ENCODE data around the gene RAB2B.
"Not testable (repeated sequence)": the region's sequence is repeated elsewhere in the genome, so short reads cannot be mapped to it uniquely, and the experiment has no call there.

The RAB2B gene

DNA sequence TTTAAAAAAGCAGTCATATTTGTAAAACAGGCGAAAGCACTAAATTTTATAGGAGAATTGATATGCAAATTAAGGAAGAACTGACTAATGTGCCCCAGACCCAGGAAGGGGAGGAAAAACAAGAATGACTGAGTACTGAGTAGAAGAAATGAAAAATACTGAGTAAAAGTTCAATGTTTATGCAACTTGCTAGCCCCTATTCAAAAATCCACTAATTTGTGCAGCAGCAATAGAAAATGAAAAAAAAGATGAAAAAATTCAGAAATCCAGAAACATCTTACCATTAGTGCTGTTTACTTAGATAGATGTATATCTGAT is 26.9 kb downstream of the RAB2B start:
- Mint-ChIP-seq H3K27ac (peak overlapping the region; percentile 64), H3K4me3 (peak overlapping the region; percentile 36), H3K4me1 (ENCODE audit: low read depth) (peaks cover 42% of the 10 kb centered on the region), H3K9me3 (no peaks in the 10 kb centered on the region), H3K27me3 (ENCODE audit: low read depth) (no peaks in the 10 kb centered on the region), H3K36me3 (ENCODE audit: low read depth) (peaks cover 22% of the 10 kb centered on the region)

DNA sequence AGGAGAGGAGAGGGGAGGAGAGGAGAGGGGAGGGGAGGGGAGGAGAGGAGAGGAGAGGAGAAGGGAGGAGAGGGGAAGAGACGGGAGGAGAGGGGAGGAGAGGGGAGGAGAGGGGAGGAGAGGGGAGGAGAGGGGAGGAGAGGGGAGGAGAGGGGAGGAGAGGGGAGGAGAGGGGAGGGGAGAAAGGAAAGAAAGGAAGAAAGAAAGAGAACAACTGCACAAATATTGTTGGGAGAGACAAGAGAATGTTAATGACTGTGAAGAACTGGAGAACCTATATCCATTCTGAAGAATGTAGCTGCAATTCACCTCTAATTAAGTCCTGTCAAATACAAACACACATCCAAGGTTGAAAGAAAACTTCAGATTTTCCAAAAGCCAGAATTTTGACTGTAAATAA is 34.1 kb downstream of the RAB2B start:
- not testable (repeated sequence) for H3K27me3 Mint-ChIP-seq (ENCODE audit: low read depth); H3K4me3 Mint-ChIP-seq; H3K9me3 Mint-ChIP-seq; H3K27ac Mint-ChIP-seq
- Mint-ChIP-seq H3K36me3 (ENCODE audit: low read depth) (peaks cover 11% of the 10 kb centered on the region), H3K4me1 (ENCODE audit: low read depth) (peaks cover 29% of the 10 kb centered on the region)

DNA sequence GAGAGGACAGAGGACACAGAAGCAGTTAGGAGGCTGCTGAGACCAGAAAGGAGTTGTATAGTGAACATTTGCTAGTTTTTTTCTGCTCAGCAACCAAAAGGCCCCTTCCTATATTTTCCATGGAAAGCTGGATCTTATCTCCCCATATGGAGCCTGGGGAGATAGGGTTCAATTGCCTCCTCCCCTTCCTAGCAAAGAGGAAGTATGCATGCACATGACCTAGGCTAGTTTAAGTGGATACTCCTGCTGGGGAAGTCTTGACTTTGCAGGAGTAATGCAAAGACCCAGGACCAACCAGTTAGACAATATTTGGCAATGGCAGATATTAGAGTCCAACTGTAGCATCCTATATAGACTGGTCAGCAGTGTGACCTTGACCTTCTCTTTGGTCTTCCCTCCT is 35.9 kb downstream of the RAB2B start:
- peaks cover 31% of the 10 kb centered on the region for H3K4me1 Mint-ChIP-seq (ENCODE audit: low read depth)
- H3K27ac Mint-ChIP-seq, result no peak overlapping the region
- H3K27me3 Mint-ChIP-seq (ENCODE audit: low read depth), result no peaks in the 10 kb centered on the region
- no peaks in the 10 kb centered on the region for H3K9me3 Mint-ChIP-seq
- no peak overlapping the region for H3K4me3 Mint-ChIP-seq
- H3K36me3 Mint-ChIP-seq (ENCODE audit: low read depth), result peaks cover 7% of the 10 kb centered on the region

DNA sequence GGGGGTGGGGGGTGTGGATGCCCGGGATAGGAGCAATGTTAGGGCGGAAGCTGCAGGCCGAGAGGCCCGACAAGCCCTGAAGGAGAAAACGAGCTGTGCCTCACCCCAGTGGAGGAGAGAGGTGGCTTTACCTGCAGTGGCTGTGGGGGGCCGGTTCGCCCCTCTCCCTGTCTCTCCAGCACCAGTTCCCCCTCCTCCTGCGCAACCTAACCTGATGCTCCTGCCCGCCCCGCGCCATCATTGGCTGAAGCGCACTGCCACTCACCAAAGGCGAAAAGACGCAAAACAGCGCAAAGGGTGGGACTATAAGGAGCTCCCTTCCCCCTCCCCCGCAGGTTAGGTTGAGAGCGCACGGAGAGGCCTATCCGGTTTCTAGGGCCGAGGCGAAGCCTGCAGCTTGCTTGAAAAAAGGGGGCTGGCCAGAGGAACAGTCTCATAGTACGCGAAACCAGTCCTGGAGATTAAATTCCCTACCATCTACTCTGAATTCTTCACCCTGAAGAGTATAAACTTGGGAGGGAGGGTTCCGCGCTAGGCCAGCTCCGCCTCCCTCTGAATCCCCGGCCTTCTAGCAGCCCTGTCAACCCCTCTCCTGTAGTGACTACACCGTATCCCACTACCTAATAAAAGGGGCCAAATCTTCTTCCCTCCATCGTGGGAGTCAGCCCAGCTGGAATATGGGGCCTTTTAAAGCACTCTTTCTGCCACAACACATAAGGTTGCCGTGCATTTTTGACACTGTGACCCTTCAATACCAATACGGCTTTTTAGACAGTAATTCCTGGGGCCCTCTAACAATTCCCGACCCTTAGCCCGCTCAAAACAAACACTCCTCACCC is 39.5 kb downstream of the RAB2B start:
- H3K27me3 Mint-ChIP-seq (ENCODE audit: low read depth), result no peaks in the 10 kb centered on the region
- H3K36me3 Mint-ChIP-seq (ENCODE audit: low read depth), result peaks cover 14% of the 10 kb centered on the region
- H3K27ac Mint-ChIP-seq, result peak overlapping the region; percentile 94
- H3K4me1 Mint-ChIP-seq (ENCODE audit: low read depth), result peaks cover 37% of the 10 kb centered on the region
- H3K4me3 Mint-ChIP-seq, result peak overlapping the region; percentile 99
- H3K9me3 Mint-ChIP-seq, result no peaks in the 10 kb centered on the region

DNA sequence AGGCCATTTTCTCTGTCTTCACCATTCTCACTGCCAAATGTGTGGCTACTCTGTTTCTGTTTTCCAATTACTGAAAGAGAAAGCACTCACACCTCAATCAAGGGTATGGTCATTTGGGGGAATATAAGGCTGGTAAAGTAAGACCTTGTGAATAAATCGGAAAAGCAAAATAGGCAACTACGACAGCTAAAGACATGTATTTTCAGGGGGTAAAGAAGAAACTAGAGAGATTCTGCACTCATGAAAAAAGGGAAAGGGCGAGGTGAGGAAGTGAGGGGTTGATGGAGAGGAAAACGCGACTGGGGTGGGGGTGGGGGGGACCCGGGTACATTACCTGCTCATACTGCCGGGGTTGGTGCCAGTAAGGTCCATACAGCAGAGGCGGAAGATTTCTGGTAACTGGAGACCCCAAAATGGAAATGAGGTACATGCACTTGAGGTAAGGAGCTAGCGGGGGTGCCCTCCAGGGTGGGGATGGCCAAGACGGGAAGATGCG is 40.1 kb downstream of the RAB2B start:
- peaks cover 14% of the 10 kb centered on the region for H3K36me3 Mint-ChIP-seq (ENCODE audit: low read depth)
- peak overlapping the region; percentile 99 for H3K4me3 Mint-ChIP-seq
- no peaks in the 10 kb centered on the region for H3K9me3 Mint-ChIP-seq
- H3K27me3 Mint-ChIP-seq (ENCODE audit: low read depth), result no peaks in the 10 kb centered on the region
- H3K27ac Mint-ChIP-seq, result peak overlapping the region; percentile 94
- H3K4me1 Mint-ChIP-seq (ENCODE audit: low read depth), result peaks cover 37% of the 10 kb centered on the region

DNA sequence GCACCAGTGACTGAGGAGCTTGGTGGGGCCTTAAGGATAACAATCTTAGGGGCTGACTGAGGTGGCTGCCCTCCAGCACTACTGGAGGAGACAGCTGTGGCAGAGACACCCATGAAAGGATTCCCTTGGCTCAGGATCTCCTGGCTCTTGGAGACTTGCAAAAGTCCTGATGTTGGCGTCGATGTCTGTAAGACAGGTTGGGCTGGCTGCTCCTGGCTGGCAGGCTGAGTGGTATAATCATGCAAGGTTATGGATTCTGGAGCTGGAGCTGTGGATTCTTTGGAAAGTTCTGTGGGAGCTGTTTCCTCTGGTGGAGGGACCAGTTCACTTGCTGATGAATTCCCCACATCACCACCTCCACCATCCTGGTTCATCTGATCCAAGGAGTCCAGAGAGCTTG is 45.6 kb downstream of the RAB2B start:
- peaks cover 42% of the 10 kb centered on the region for H3K36me3 Mint-ChIP-seq (ENCODE audit: low read depth)
- no peak overlapping the region for H3K27ac Mint-ChIP-seq
- no peak overlapping the region for H3K4me3 Mint-ChIP-seq
- peaks cover 18% of the 10 kb centered on the region for H3K4me1 Mint-ChIP-seq (ENCODE audit: low read depth)
- no peaks in the 10 kb centered on the region for H3K9me3 Mint-ChIP-seq
- no peaks in the 10 kb centered on the region for H3K27me3 Mint-ChIP-seq (ENCODE audit: low read depth)

DNA sequence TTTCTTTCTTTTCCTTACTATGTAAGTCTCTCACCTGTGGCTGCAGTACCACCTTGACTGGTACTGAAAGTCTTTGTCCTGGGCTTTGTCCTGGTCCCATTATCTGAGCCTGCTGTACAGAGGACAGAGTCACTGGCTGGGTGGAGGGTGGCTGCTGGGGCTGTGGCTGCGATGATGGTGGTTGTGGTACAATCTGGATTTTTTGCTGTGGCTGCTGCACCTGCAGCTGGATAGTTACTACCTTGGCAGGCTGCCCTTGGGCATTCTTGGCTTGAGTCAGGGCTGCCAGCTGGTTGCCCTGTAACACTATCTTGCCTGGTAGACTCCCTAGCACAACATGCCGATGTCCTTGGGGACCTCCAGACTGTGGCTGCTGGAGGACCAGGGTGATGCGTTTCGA is 47.8 kb downstream of the RAB2B start:
- peaks cover 49% of the 10 kb centered on the region for H3K36me3 Mint-ChIP-seq (ENCODE audit: low read depth)
- H3K27ac Mint-ChIP-seq, result no peak overlapping the region
- no peaks in the 10 kb centered on the region for H3K27me3 Mint-ChIP-seq (ENCODE audit: low read depth)
- no peaks in the 10 kb centered on the region for H3K9me3 Mint-ChIP-seq
- peaks cover 3% of the 10 kb centered on the region for H3K4me1 Mint-ChIP-seq (ENCODE audit: low read depth)
- H3K4me3 Mint-ChIP-seq, result no peak overlapping the region

DNA sequence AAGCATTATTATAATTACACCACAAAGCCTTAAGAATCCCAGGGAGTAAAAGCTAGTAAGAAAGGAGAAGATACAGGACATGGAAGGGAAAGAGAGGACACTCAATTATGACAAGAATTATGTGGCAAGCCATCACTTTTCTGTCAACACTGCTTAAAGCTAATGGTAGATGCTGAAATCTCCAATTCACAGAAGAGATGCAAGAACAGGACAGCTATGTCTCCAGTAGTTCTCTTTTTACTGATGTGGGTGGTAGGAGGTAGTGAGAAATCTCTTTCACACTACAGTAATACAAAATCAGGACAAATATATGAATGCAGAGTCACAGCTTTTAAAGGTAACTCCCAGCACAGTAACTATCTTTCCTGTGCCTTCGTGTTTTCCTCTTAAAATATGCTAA is 50.1 kb downstream of the RAB2B start:
- H3K4me3 Mint-ChIP-seq, result no peak overlapping the region
- H3K27ac Mint-ChIP-seq, result no peak overlapping the region
- H3K27me3 Mint-ChIP-seq (ENCODE audit: low read depth), result no peaks in the 10 kb centered on the region
- H3K36me3 Mint-ChIP-seq (ENCODE audit: low read depth), result peaks cover 57% of the 10 kb centered on the region
- H3K4me1 Mint-ChIP-seq (ENCODE audit: low read depth), result no peaks in the 10 kb centered on the region
- no peaks in the 10 kb centered on the region for H3K9me3 Mint-ChIP-seq

DNA sequence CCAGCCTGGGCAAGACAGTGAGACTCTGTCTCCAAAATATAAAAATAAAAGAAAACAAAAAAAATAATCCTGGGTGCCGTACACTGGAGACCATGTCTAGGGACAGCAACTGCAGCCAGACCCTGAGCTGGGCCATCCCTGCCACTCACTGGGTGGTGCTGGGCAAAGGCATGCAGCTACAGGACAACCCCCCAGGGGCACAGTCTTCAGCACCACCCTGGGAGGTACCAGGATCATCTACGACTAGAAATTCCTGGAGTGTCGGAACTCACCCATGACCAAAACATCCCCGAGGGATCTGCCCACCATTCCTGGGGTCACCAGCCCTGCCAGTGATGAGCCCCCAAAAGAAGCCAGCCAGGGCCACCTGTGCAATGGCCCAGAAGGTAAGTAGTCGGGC is 57.2 kb downstream of the RAB2B start:
- Mint-ChIP-seq H3K27ac (no peak overlapping the region), H3K9me3 (no peaks in the 10 kb centered on the region), H3K36me3 (ENCODE audit: low read depth) (peaks cover 44% of the 10 kb centered on the region), H3K27me3 (ENCODE audit: low read depth) (no peaks in the 10 kb centered on the region), H3K4me1 (ENCODE audit: low read depth) (peaks cover 8% of the 10 kb centered on the region), H3K4me3 (no peak overlapping the region)

DNA sequence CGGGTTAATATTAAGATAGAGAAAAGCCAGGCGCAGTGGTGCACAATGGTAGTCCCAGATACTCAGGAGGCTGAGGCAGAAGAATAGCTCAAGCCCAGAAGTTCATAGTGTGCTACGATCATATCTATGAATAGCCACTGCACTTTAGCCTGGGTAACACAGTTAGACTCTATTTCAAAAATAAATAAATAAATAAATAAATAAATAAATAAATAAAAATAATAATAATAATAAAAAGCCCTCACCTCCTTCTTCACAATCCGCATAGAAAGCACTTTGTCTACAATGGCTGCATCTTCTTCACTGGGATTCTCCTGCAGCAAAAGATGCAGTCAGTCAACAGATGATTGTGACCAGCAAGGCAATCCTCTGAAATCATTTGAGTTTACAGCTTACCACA is 61.4 kb downstream of the RAB2B start:
- H3K36me3 Mint-ChIP-seq (ENCODE audit: low read depth), result peaks cover 49% of the 10 kb centered on the region

DNA sequence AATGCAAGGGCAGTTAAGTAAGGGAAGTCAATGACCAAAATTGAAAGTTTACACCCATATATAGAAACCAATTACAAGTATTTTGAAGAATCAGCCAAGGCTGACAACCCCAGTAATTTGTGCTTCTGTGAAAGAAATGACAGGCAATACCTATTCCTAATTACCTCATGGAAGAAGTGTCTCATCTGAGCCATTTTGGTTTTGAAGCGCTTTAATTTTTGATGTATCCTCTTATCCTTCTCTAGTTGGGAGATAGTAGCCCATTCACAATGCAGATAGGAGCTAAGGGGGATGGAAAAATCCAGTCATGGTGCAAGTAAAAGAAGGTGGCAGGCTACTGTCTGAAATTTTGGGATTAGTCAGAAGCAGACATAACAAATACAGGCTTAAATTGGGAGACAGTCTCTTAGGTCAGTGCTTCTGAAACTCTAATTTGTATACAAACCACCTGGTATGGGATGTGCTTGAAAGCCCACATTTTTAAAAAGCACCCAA is 62.6 kb downstream of the RAB2B start:
- no peaks in the 10 kb centered on the region for H3K27me3 Mint-ChIP-seq (ENCODE audit: low read depth)
- H3K27ac Mint-ChIP-seq, result peak overlapping the region; percentile 69
- H3K36me3 Mint-ChIP-seq (ENCODE audit: low read depth), result peaks cover 52% of the 10 kb centered on the region
- no peaks in the 10 kb centered on the region for H3K9me3 Mint-ChIP-seq
- no peak overlapping the region for H3K4me3 Mint-ChIP-seq
- peaks cover 3% of the 10 kb centered on the region for H3K4me1 Mint-ChIP-seq (ENCODE audit: low read depth)

More for the DNA sequence above, 61.4 kb downstream of the RAB2B start:
- no peak overlapping the region for H3K4me3 Mint-ChIP-seq
- no peaks in the 10 kb centered on the region for H3K27me3 Mint-ChIP-seq (ENCODE audit: low read depth)
- H3K27ac Mint-ChIP-seq, result no peak overlapping the region
- peaks cover 7% of the 10 kb centered on the region for H3K4me1 Mint-ChIP-seq (ENCODE audit: low read depth)
- no peaks in the 10 kb centered on the region for H3K9me3 Mint-ChIP-seq

Data from T-helper 1 cell treated with Interleukin-12 subunit alpha and Interleukin-12 subunit beta and Interleukin-4 antibody, amounts not matched to agents 30 μg/mL and 1 μg/mL, for 36 hours (primary cell).